GM19240 (cell line): ENCODE measurements around the gene PPP1R8.
A peak's percentile ranks its signal among the peaks of the same experiment; 100 is the strongest.
"Not testable (repeated sequence)": the region's sequence is repeated elsewhere in the genome, so short reads cannot be mapped to it uniquely, and the experiment has no call there.

Experiments
- DNase-seq: peaks from one replicate; pipeline ENCODE4 v3.0.0; 2011; ENCODE audit warnings: low spot score; ENCODE audit not compliant: insufficient read length

The PPP1R8 gene

DNA sequence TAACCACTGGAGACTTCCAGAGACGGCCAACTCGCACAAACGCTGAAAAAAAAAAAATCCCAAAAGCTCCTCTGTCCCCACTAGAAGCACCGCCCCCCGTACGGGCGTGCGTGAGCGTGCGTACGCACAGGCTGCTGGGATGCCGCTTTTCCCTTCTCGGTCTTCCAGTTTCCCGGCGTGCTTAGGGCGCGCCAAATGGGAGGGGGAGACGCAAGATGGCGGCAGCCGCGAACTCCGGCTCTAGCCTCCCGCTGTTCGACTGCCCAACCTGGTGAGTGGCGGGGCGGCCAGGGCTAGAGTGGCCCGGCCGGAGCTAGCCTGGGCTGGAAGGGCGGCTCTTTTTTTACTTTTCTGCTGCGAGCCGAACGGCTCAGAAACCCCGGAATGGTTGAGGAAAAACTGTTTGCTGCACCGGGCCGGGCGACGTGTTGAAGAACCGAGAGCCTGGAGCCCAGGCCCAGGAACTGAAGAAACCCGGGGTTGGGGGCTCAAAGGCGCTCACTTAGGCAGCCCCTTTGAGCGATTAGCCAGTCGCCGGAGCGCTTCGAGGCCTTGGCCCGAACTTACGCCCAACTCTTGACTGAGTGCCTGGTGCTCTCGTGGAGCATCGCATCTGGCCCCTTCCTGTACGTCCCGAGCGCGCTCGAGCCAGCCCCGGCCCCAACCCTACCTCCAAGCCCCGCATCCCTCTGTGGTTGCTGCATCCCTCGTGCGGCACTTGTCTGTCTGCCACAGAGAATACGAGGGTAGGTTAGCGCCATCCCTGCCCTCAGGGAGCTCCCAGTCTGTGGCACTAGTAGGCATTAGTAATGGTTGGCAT lies at the start of gene PPP1R8:
PPP1R8 (plus strand) TSS at position 162 of the 820 bp plus-strand sequence; CDS start at position 216, 54 bp downstream.
- DNase-seq: peak; percentile 63

- DNase-seq: no peak
These were observed 47.6 kb upstream of the PPP1R8 start for GRCh38 chr1:27782950-27783349.

GRCh38 chr1:27784700-27785099 lies 45.9 kb upstream of the PPP1R8 start:
- DNase-seq: no peak

DNA sequence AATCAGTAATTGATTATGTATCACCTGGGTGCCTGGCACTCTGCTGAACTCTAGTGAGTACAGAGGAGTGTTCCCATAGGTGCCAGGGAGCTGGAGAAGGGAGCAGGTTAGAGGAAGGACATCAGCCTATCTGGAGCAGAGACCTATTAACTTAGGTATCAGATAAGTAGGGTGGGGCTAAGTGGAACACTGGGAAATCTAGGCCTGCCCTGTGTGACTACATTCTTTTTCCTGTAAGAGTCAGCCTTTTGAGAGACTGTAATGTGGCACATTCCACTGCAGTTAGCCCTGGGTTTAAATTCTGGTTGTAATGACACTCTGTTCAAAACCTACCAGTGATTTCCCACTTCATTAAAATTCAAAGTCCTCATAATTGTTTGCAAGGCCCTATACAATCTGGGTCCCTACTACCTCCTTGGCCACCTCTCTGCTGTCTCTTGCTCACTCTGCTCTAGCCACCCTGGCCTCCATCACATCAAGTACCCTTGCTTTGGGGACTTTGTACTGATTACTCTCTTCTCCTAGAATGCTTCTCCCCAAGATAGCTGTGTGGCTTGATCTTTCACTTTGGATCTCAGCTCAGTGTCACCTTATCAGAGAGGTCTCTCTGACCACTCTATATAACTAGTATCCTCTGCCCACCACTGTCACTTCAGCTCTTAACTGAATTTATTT lies 44.7 kb upstream of the PPP1R8 start:
- DNase-seq: no peak

DNA sequence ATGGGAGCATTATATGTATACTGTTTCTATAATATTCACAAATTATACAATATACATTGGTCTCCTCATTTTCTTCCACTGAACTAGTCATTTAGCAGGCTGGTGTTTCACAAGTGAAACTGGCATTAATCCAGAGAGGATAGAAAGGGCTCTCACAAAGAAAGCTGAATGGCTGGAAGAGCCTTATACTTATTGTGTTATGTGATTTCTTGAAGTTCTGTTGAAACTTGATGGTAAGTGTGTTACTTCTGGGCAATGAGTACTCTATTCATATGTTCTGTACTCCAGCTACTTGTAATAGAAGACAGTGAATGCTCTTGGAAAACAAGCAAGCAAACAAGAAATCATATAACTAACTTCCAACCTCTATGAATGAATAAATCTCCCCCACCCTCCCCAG lies 42.7 kb upstream of the PPP1R8 start:
- DNase-seq: no peak

DNA sequence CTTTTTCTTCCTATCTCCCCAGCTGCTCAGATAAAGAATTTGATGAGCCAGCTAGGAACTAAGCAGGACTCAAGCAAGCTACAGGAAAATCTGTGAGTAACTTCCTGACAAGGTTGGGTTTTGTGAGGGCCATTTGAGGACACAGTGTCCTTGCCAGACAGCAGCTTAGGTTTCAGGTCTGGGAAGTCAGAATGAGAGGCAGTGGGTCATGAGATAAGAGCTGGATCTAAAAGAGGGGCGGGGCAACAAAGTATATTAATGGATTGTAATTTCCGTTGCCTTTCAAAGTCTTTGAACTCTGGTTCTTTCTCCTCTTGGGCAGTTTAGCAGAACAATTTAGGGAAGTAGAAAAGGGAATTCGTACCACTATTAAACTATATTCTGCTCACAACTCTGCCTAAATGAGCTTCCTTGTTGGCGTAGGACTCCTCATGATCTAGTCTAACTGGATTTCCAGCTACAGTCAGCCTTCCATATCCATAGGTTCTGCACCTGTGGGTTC lies 41.0 kb upstream of the PPP1R8 start:
- DNase-seq: no peak

DNA sequence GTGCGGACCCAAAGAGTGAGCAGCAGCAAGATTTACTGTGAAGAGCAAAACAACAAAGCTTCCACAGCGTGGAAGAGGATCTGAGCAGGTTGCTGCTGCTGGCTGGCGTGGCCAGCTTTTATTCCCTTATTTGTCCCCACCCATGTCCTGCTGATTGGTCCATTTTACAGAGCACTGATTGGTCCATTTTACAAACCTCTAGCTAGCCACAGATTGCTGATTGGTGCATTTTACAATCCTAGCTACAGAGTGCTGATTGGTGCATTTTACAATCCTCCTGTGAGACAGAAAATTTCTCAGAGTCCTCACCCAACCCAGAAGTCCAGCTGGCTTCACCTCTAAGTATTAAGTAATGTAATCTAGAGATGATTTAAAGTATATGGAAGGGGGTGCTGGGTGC lies 40.3 kb upstream of the PPP1R8 start:
- DNase-seq: not testable (repeated sequence)

- DNase-seq: no peak
These were observed 35.0 kb upstream of the PPP1R8 start for GRCh38 chr1:27795601-27796000.

- no peak for DNase-seq
These were observed 25.8 kb upstream of the PPP1R8 start for GRCh38 chr1:27804791-27805190.

GRCh38 chr1:27806758-27807157 lies 23.8 kb upstream of the PPP1R8 start:
- DNase-seq: no peak

DNA sequence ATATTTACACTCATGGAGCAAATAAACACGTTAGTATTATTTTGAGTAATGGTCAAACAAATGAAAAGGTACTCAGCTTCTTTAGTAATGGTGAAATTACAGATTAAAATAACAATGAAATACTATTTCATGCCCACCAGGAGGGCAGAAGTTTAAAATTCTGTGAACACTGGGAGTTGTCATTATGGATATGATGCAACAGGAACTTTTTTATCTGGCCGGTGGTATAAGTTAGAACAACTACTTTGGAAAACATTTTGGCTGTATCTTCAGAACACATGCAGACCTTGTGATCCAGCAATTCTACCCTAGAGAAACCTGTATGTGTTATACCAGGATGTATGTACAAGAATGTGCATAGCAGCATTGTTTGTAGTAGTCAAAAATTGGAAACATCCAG lies 23.2 kb upstream of the PPP1R8 start:
- DNase-seq: no peak

DNA sequence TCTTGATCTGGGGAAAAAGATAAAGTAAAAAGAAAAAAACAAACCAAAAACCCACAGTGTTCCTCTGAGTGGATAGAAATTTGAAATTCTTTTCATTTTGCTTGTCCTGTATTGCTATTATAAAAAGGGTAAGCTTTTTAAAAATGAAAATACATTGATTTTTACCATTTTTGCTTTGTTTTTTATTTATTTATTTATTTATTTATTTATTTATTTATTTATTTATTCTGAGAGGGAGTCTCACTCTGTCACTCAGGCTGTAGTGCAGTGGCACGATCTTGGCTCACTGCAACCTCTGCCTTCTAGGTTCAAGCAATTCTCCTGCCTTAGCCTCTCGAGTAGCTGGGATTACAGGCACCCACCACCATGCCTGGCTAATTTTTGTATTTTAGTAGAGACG lies 22.5 kb upstream of the PPP1R8 start:
- not testable (repeated sequence) for DNase-seq

DNA sequence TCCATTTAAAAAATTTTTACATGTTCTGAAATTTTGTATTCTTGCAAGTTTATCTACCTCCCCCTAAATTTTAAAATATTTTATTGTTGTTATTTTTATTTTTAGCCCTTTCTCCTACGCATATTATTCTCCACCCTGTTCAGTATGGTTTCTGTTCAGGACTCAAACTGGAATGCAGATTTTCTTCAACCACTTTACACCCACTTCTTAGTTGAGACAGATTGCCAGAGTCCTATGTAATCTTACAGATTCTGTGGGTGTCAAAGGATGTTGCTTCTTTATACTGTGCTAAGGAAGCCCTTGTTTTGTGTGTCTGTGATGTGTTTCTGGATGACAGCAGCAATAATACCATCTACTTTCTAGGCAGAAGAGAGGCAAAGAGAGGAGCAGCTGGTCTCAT lies 20.7 kb upstream of the PPP1R8 start:
- DNase-seq: no peak

- DNase-seq: no peak
These were observed 18.7 kb upstream of the PPP1R8 start for GRCh38 chr1:27811741-27812500.

- no peak for DNase-seq
These were observed 13.5 kb upstream of the PPP1R8 start for GRCh38 chr1:27816921-27817630.

DNA sequence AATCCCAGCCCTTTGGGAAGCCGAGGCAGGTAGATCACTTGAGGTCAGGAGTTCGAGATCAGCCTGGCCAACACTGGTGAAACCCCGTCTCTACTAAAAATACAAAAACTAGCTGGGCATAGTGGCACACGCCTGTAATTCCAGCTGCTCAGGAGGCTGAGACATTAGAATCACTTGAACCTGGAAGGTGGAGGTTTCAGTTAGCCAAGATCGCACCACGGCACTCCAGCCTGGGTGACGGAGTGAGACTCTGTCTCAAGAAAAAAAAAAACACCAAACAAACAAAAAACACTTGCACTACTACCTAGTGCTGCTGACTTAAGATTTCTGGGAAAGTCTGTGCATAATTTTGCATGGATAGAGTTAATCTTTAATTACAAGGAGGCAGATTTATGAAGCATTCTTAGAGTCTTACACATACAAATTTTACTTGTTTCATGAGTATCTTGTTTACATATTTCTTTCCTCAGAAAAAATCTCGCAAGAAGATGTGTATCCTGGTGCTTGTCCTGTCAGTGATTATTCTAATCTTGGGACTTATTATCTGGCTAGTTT lies 8.7 kb upstream of the PPP1R8 start:
- no peak for DNase-seq

DNA sequence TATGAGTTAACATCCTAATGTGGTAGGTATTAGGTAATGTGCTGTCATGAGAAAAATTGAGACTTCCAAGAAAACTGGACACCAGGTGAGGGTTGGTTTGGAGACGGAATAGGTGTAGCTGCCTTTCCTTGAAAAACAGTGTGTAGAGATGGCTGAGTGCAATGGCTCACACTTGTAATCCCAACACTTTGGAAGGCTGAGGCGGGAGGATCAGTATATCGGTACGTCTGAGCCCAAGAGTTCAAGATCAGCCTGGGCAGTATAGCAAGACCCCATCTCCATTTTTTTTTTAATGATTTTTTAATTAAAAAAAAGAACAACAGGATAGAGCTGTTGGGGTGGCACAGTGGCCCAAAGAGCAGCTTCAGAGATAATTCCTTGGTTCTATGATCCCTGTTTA lies 6.8 kb upstream of the PPP1R8 start:
- DNase-seq: no peak

DNA sequence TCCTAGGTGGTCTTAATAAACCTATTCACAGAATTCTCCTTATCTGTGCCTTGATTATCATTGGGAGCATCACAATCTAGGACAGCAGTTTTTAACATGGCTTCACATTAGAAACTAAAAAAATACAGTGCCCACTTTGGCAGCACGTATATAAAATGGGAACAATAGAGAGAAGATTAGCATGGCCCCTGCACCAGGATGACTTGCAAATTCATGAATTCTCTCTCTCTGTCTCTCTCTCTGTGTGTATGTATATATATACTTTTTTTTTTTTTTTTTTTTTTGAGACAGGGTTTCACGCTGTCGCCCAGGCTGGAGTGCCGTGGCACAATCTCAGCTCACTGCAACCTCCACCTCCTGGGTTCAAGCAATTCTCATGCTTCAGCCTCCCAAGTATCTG lies 6.2 kb upstream of the PPP1R8 start:
- DNase-seq: no peak

GRCh38 chr1:27829339-27829960 lies 1.1 kb upstream of the PPP1R8 start:
- not testable (repeated sequence) for DNase-seq

DNA sequence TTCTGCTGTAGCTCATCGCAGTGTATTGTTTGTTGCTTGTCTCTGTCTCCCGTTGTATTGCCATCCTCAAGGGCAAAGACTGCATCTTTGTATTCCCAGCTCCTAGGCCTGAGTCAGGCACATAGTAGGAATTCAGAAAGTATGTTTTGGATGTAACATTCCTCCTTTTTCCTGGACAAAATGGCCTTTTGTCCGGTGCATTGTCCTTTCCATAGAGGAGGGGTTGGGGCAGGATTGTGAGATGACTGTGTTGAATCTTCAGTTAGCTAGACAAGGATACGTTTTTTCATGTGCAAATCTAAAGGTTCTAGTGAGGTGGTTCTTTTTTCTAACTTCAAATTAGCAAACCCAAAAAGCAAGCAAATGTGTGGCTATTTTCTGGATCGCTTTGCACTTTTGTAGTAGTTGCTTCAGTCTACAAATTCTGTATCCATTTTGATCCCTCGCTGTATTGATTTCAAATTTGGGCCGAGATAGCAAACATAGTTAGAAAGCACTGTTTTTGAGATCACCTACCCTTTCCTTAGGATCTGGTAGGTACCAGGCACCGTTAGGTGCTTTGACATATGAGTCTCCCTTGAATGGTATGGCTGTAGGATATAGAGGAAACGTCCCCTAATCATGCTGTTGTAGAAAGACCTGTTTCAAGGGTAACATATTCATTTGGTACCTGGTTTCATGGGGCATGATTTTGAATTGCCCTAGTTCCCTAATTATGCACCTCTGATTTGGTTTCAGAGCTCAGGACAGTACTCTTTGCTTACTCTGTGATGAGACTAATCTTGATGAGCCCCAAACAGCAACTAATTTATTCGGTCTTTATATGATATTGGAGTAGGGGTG lies 1.2 kb downstream of the PPP1R8 start:
- no peak for DNase-seq
